Sigmoid colon (tissue), 4 donors: ENCODE data around the gene KIF2A.

Experiments
- EP300 ChIP-seq, 4 donors: sonication (generic); formaldehyde crosslinking; IDR thresholded peaks; one replicate each; pipeline ENCODE4 v1.6.1; 2017; ENCODE audit warnings: antibody characterized with exemption in 4 of 4
- POLR2AphosphoS5 ChIP-seq, 4 donors: sonication (generic); formaldehyde crosslinking; IDR thresholded peaks; one replicate each; pipeline ENCODE4 v1.6.1; 2017; ENCODE audit warnings: antibody characterized with exemption in 4 of 4
- TF ChIP-seq, protein P1 (sequence below), 4 experiments: fragments of 450-650 bp in 3 of 4; fragments of 200-600 bp in 1 of 4; IDR thresholded peaks; one replicate each; pipeline ENCODE4 v1.5.1; 2016 to 2019; ENCODE audit warnings: antibody characterized with exemption in 4 of 4, mild to moderate bottlenecking in 3 of 4, moderate library complexity in 2 of 4

DNA sequence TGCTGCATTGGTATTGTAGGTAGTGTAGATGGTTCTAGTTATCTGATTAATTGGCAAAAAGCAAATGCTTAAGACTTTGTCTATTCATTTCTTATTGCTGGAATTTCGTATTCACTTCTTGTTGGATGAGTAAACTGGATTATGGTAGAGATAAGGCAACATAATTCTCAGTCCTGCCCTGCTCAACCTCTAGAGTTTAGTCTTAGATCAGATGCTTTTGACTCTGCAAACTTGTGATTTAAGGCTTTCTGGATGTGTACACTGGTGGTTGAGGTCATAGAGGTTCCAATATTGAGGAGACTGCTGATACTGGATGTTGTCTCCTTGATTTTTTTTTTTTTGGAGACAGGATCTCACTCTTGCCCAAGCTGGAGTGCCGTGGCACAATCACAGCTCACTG lies 35.0 kb downstream of the KIF2A start:
- TF ChIP-seq, protein P1, sequence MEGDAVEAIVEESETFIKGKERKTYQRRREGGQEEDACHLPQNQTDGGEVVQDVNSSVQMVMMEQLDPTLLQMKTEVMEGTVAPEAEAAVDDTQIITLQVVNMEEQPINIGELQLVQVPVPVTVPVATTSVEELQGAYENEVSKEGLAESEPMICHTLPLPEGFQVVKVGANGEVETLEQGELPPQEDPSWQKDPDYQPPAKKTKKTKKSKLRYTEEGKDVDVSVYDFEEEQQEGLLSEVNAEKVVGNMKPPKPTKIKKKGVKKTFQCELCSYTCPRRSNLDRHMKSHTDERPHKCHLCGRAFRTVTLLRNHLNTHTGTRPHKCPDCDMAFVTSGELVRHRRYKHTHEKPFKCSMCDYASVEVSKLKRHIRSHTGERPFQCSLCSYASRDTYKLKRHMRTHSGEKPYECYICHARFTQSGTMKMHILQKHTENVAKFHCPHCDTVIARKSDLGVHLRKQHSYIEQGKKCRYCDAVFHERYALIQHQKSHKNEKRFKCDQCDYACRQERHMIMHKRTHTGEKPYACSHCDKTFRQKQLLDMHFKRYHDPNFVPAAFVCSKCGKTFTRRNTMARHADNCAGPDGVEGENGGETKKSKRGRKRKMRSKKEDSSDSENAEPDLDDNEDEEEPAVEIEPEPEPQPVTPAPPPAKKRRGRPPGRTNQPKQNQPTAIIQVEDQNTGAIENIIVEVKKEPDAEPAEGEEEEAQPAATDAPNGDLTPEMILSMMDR (IDR thresholded peaks at IDR 0.05) = no peak
- TF ChIP-seq EP300 (IDR thresholded peaks at IDR 0.05) (no peak), POLR2AphosphoS5 (IDR thresholded peaks at IDR 0.05) (no peak)
